ENCODE measurements around the gene RBM15.

- TF ChIP-seq CTCF (IDR thresholded peaks at IDR 0.05) (peak in 1 of 3 donors; percentile 71), POLR2A (IDR thresholded peaks at IDR 0.05) (no peak)
Observed at GRCh38 chr1:110338309-110338885, 780 bp upstream of the RBM15 start.
